HepG2 (cell line): ENCODE results near the gene SAA2. TPM values are rescaled to one million over a fixed set of nuclear protein-coding genes. Genes with fewer than 3 reads are reported as not detected.

Source experiments
- CREB1 ChIP-seq, 2 experiments: fragments of 450-650 bp in 1 of 2; IDR thresholded peaks; 2 replicates each; pipeline ENCODE4 v1.6.1; 2016 to 2017; ENCODE audit warnings: control low read depth in 1 of 2, mild to moderate bottlenecking in 1 of 2, missing compliant biosample characterization in 1 of 2, missing genetic modification characterization in 1 of 2
- DNMT1 ChIP-seq: sonication (generic); formaldehyde crosslinking; IDR thresholded peaks from 2 replicates; pipeline ENCODE4 v1.5.1; 2020; ENCODE audit warnings: mild to moderate bottlenecking, missing genetic modification reagents
- FOXO4 ChIP-seq: sonication (generic); formaldehyde crosslinking; conservative IDR thresholded peaks from 2 replicates; pipeline ENCODE4 v1.8.1; 2023; ENCODE audit warnings: missing genetic modification reagents
- GATAD1 ChIP-seq: IDR thresholded peaks from 2 replicates; pipeline ENCODE4 v1.6.1; 2016; ENCODE audit warnings: missing genetic modification reagents, missing compliant biosample characterization
- IRX3 ChIP-seq: sonication (generic); formaldehyde crosslinking; IDR thresholded peaks from 2 replicates; pipeline ENCODE4 v1.8.1; 2023; ENCODE audit warnings: mild to moderate bottlenecking, low read depth, missing genetic modification reagents, borderline replicate concordance
- ISX ChIP-seq: sonication (generic); formaldehyde crosslinking; conservative IDR thresholded peaks from 2 replicates; pipeline ENCODE4 v1.5.0; 2020; ENCODE audit warnings: missing genetic modification reagents
- NFAT5 ChIP-seq: sonication (generic); formaldehyde crosslinking; IDR thresholded peaks from 2 replicates; pipeline ENCODE4 v1.4.0; 2020; ENCODE audit warnings: missing genetic modification reagents
- NFIB ChIP-seq: sonication (generic); formaldehyde crosslinking; IDR thresholded peaks from 2 replicates; pipeline ENCODE4 v1.9.0; 2021; ENCODE audit warnings: missing genetic modification reagents, mild to moderate bottlenecking, borderline replicate concordance
- POLR2G ChIP-seq: fragments of 200-400 bp; formaldehyde crosslinking; IDR thresholded peaks from 2 replicates; pipeline ENCODE4 v1.6.1; 2018; ENCODE audit warnings: mild to moderate bottlenecking, low read depth, low read length, moderate library complexity
- PPARG ChIP-seq: conservative IDR thresholded peaks from 2 replicates; pipeline ENCODE4 v1.6.1; 2016; ENCODE audit warnings: missing biosample characterization, missing genetic modification reagents
- REL ChIP-seq: sonication (generic); formaldehyde crosslinking; conservative IDR thresholded peaks from 2 replicates; pipeline ENCODE4 v1.8.0; 2022; ENCODE audit warnings: mild to moderate bottlenecking, missing genetic modification reagents, moderate library complexity
- SAP130 ChIP-seq: IDR thresholded peaks from 2 replicates; pipeline ENCODE4 v1.6.1; 2016; ENCODE audit warnings: low read depth
- SATB2 ChIP-seq: sonication (generic); formaldehyde crosslinking; IDR thresholded peaks from 2 replicates; pipeline ENCODE4 v1.5.0; 2020; ENCODE audit warnings: missing genetic modification reagents
- SNAPC5 ChIP-seq: sonication (generic); formaldehyde crosslinking; IDR thresholded peaks from 2 replicates; pipeline ENCODE4 v1.8.1; 2023; ENCODE audit warnings: mild to moderate bottlenecking, missing genetic modification reagents, borderline replicate concordance
- SOX6 ChIP-seq, 2 experiments: fragments of 450-650 bp in 1 of 2; sonication (generic) in 1 of 2; formaldehyde crosslinking in 1 of 2; IDR thresholded peaks; 2 replicates each; pipeline versions ENCODE4 v1.4.0 to v1.6.1; 2017 to 2020; ENCODE audit warnings: antibody characterized with exemption in 1 of 2, mild to moderate bottlenecking in 1 of 2, missing genetic modification reagents in 1 of 2
- TRIM24 ChIP-seq: sonication (generic); formaldehyde crosslinking; IDR thresholded peaks from 2 replicates; pipeline ENCODE4 v1.8.0; 2022; ENCODE audit warnings: mild to moderate bottlenecking, missing genetic modification reagents
- ZNF737 ChIP-seq: sonication (generic); formaldehyde crosslinking; IDR thresholded peaks from 2 replicates; pipeline ENCODE4 v1.5.0; 2020; ENCODE audit warnings: missing genetic modification reagents, mild to moderate bottlenecking, borderline replicate concordance
- ZNF747 ChIP-seq: sonication (generic); formaldehyde crosslinking; IDR thresholded peaks from 2 replicates; pipeline ENCODE4 v1.8.1; 2023; ENCODE audit warnings: missing genetic modification reagents, mild to moderate bottlenecking, borderline replicate concordance
- ZSCAN25 ChIP-seq: sonication (generic); formaldehyde crosslinking; IDR thresholded peaks from 2 replicates; pipeline ENCODE4 v1.8.0; 2022; ENCODE audit warnings: mild to moderate bottlenecking, missing genetic modification reagents
- polyA plus RNA-seq, 8 experiments: library from polyadenylated mRNA; depleted of rRNA in 3 of 8; stranded (reverse) in 7 of 8; unstranded in 1 of 8; fragments of >200 nt; fragmentation: Illumina TruSeq in 4 of 8; extraction: Trizol in 4 of 8; gene quantifications; 2 replicates each; pipeline versions ENCODE4 v1.2.1 to v1.2.3, GENCODE V29; 2011 to 2016; ENCODE audit warnings: low read depth in 4 of 8, missing spikeins in 1 of 8, mixed read lengths in 1 of 8; ENCODE audit not compliant: insufficient read depth in 1 of 8
- total RNA-seq, 5 experiments: library from RNA; depleted of rRNA; stranded (reverse); fragments of >200 nt; fragmentation: Illumina TruSeq; extraction: Trizol; gene quantifications; 2 replicates each; pipeline ENCODE4 v1.2.3, GENCODE V29; 2016; ENCODE audit warnings: low read depth in 1 of 5
- TF ChIP-seq, protein P1 (sequence below): sonication (generic); formaldehyde crosslinking; conservative IDR thresholded peaks from 2 replicates; pipeline ENCODE4 v1.4.0; 2020; ENCODE audit warnings: mild to moderate bottlenecking, missing genetic modification reagents, moderate library complexity

Gene SAA2
- total and polyA plus RNA-seq, 2 of the 13 experiments (the other 11 are each of a cell fraction or from before 2014, with no cell fraction given) = 0.27 TPM; not detected in 1

- 0 out of 2 replicates have a peak, but pooled peaks have one; percentile 29 for TF ChIP-seq TRIM24 (CRISPR knock-in tag)
- TF ChIP-seq CREB1 (IDR thresholded peaks at IDR 0.05) = no peak
- no peak for TF ChIP-seq CREB1 (CRISPR knock-in tag; IDR thresholded peaks at IDR 0.05)
- TF ChIP-seq ZSCAN25 (CRISPR knock-in tag) = peak; percentile 30; the same call in 1 of the 2 replicates
- TF ChIP-seq, protein P1, sequence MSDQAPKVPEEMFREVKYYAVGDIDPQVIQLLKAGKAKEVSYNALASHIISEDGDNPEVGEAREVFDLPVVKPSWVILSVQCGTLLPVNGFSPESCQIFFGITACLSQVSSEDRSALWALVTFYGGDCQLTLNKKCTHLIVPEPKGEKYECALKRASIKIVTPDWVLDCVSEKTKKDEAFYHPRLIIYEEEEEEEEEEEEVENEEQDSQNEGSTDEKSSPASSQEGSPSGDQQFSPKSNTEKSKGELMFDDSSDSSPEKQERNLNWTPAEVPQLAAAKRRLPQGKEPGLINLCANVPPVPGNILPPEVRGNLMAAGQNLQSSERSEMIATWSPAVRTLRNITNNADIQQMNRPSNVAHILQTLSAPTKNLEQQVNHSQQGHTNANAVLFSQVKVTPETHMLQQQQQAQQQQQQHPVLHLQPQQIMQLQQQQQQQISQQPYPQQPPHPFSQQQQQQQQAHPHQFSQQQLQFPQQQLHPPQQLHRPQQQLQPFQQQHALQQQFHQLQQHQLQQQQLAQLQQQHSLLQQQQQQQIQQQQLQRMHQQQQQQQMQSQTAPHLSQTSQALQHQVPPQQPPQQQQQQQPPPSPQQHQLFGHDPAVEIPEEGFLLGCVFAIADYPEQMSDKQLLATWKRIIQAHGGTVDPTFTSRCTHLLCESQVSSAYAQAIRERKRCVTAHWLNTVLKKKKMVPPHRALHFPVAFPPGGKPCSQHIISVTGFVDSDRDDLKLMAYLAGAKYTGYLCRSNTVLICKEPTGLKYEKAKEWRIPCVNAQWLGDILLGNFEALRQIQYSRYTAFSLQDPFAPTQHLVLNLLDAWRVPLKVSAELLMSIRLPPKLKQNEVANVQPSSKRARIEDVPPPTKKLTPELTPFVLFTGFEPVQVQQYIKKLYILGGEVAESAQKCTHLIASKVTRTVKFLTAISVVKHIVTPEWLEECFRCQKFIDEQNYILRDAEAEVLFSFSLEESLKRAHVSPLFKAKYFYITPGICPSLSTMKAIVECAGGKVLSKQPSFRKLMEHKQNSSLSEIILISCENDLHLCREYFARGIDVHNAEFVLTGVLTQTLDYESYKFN (CRISPR knock-in tag) = 0 out of 2 replicates have a peak, but pooled peaks have one; percentile 14
- TF ChIP-seq SAP130 (CRISPR knock-in tag) = no peak
- TF ChIP-seq SOX6 (IDR thresholded peaks at IDR 0.05) = no peak
- no peak for TF ChIP-seq SOX6 (CRISPR knock-in tag; IDR thresholded peaks at IDR 0.05)
- no peak for TF ChIP-seq FOXO4 (CRISPR knock-in tag)
- TF ChIP-seq SATB2 (CRISPR knock-in tag) = no peak
- no peak for TF ChIP-seq SNAPC5 (CRISPR knock-in tag)
- no peak for TF ChIP-seq POLR2G
- no peak for TF ChIP-seq NFAT5
- TF ChIP-seq PPARG (CRISPR knock-in tag) = no peak
- no peak for TF ChIP-seq DNMT1 (CRISPR knock-in tag)
- TF ChIP-seq NFIB (CRISPR knock-in tag) = no peak
- TF ChIP-seq GATAD1 (CRISPR knock-in tag) = no peak
- TF ChIP-seq IRX3 (CRISPR knock-in tag) = no peak
- TF ChIP-seq ISX = no peak
- TF ChIP-seq ZNF737 = no peak
- no peak for TF ChIP-seq ZNF747
- no peak for TF ChIP-seq REL (CRISPR knock-in tag)
Observed at GRCh38 chr11:18221274-18221876, 27.1 kb downstream of the SAA2 start (continued).
